RWPE2 (cell line): ENCODE measurements around the gene OR2J2.
"Not testable (repeated sequence)": the region's sequence is repeated elsewhere in the genome, so short reads cannot be mapped to it uniquely, and the experiment has no call there.

ENCODE experiments used
- ATAC-seq: fragments of 200-7000 bp; cut with Tn5 transposase; 3 replicates; pipeline ENCODE4 v1.9.1; 2021; ENCODE audit warnings: low read depth
- DNase-seq: peaks from one replicate; pipeline ENCODE4 v3.0.0-alpha.2; 2020; ENCODE audit warnings: low spot score
- H3K27ac ChIP-seq: fragments of 450-650 bp; 2 replicates; pipeline ENCODE4 v1.5.1; 2017; ENCODE audit warnings: mild to moderate bottlenecking; ENCODE audit not compliant: poor library complexity, severe bottlenecking
- H3K27me3 ChIP-seq: fragments of 250-450 bp; sonication (Bioruptor Pico); 2 replicates; pipeline ENCODE4 v1.5.1; 2021; ENCODE audit warnings: mild to moderate bottlenecking, moderate library complexity; ENCODE audit not compliant: insufficient read depth, poor library complexity, severe bottlenecking
- H3K36me3 ChIP-seq: fragments of 250-450 bp; sonication (Bioruptor Pico); 2 replicates; pipeline ENCODE4 v1.5.1; 2020; ENCODE audit warnings: low read depth, mild to moderate bottlenecking, moderate library complexity
- H3K4me1 ChIP-seq: fragments of 250-450 bp; sonication (Bioruptor Pico); 2 replicates; pipeline ENCODE4 v1.5.1; 2021; ENCODE audit warnings: mild to moderate bottlenecking, moderate library complexity; ENCODE audit not compliant: insufficient read depth, poor library complexity, severe bottlenecking
- H3K4me3 ChIP-seq: fragments of 250-450 bp; sonication (Bioruptor Pico); 2 replicates; pipeline ENCODE4 v1.5.1; 2021; ENCODE audit warnings: mild to moderate bottlenecking, moderate library complexity; ENCODE audit not compliant: severe bottlenecking
- H3K9me3 ChIP-seq: fragments of 250-450 bp; sonication (Bioruptor Pico); 2 replicates; pipeline ENCODE4 v1.5.1; 2021; ENCODE audit warnings: mild to moderate bottlenecking, moderate library complexity; ENCODE audit not compliant: severe bottlenecking
- TF ChIP-seq, protein P1 (sequence below): fragments of 450-650 bp; IDR thresholded peaks from one replicate; pipeline ENCODE4 v1.5.1; 2017; ENCODE audit warnings: mild to moderate bottlenecking, moderate library complexity; ENCODE audit not compliant: poor library complexity, severe bottlenecking

OR2J2 gene

DNA sequence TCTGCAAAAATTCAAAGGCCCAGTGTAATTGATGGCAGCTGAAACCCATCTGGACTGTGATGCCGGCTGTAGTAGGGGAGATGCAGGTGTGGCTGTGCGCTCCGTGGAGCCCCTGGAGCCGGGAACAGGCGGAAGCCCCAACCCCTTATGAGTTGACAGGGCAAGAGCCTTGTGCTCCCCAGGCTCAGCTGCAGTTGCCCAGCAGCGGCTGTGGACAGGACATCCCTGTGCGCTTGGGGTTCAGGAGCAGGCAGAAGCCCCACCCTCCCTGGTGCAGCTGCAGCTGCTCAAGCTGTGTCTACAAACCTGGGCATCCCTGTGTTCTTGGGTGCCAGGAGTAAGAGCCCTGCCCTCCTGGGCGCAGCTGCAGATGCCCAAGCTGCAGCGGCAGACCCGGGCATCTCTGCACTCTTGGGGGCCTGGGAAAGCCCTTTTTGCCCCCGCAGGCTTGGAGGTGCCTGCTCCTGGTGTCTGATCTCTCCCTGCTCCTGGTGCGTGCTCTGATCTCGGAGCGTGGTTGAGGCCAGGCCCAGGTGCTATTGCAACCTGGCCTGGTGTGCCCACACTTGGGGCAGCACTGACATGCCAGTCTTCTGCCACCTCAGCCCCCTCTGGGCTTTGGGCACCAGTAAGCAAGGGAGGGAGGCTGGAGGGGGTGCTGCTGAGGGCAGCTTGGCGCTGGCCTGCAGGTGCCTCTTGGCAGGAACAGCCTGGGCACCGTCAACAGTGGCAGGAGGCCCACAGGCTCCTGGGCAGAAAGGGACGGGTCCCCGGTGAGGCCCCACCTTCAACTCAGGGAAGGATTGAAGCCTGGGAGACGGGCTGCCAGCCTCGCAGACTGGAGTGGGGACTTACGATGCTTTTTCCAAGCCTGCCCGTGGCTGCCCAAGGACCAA is 30.3 kb downstream of the OR2J2 start:
- H3K27me3 ChIP-seq = no peaks in the 10 kb centered on the region
- no peak for DNase-seq
- no peak overlapping the region for H3K27ac ChIP-seq
- H3K4me3 ChIP-seq = no peak overlapping the region
- ATAC-seq = no peak
- no peaks in the 10 kb centered on the region for H3K36me3 ChIP-seq
- H3K4me1 ChIP-seq = no peaks in the 10 kb centered on the region
- H3K9me3 ChIP-seq = no peaks in the 10 kb centered on the region
- TF ChIP-seq, protein P1, sequence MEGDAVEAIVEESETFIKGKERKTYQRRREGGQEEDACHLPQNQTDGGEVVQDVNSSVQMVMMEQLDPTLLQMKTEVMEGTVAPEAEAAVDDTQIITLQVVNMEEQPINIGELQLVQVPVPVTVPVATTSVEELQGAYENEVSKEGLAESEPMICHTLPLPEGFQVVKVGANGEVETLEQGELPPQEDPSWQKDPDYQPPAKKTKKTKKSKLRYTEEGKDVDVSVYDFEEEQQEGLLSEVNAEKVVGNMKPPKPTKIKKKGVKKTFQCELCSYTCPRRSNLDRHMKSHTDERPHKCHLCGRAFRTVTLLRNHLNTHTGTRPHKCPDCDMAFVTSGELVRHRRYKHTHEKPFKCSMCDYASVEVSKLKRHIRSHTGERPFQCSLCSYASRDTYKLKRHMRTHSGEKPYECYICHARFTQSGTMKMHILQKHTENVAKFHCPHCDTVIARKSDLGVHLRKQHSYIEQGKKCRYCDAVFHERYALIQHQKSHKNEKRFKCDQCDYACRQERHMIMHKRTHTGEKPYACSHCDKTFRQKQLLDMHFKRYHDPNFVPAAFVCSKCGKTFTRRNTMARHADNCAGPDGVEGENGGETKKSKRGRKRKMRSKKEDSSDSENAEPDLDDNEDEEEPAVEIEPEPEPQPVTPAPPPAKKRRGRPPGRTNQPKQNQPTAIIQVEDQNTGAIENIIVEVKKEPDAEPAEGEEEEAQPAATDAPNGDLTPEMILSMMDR = no peak

DNA sequence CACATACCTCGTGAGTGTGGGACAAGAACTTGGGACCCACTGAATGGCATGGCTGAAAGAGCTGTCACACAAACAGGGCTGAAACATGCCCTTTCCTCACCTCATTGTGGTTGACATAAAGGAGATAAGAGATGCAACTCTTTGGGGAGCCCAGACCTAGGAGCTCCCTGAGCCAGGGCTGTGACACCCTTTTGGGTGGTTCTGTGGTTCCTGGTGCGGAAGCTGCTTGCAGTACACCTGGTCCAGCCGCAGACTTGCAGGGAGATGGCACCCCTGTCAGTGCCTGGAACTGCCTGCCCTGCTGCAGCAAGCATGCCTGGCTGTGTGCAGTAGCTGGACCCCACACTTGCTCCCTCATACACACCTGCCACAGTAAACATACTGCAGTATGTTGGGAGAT is 31.3 kb downstream of the OR2J2 start:
- H3K36me3 ChIP-seq = no peaks in the 10 kb centered on the region
- H3K27ac ChIP-seq = no peak overlapping the region
- ATAC-seq (no peak), DNase-seq (no peak)
- H3K4me1 ChIP-seq = no peaks in the 10 kb centered on the region
- no peaks in the 10 kb centered on the region for H3K9me3 ChIP-seq
- H3K27me3 ChIP-seq = no peaks in the 10 kb centered on the region
- no peak overlapping the region for H3K4me3 ChIP-seq
- TF ChIP-seq, protein P1 = no peak

GRCh38 chr6:29211488-29211887 is 40.8 kb downstream of the OR2J2 start:
- ATAC-seq = no peak
- no peak overlapping the region for H3K27ac ChIP-seq
- H3K36me3 ChIP-seq = no peaks in the 10 kb centered on the region
- no peaks in the 10 kb centered on the region for H3K27me3 ChIP-seq
- no peak for DNase-seq
- TF ChIP-seq, protein P1 = no peak
- no peak overlapping the region for H3K4me3 ChIP-seq
- no peaks in the 10 kb centered on the region for H3K4me1 ChIP-seq
- H3K9me3 ChIP-seq = no peaks in the 10 kb centered on the region

DNA sequence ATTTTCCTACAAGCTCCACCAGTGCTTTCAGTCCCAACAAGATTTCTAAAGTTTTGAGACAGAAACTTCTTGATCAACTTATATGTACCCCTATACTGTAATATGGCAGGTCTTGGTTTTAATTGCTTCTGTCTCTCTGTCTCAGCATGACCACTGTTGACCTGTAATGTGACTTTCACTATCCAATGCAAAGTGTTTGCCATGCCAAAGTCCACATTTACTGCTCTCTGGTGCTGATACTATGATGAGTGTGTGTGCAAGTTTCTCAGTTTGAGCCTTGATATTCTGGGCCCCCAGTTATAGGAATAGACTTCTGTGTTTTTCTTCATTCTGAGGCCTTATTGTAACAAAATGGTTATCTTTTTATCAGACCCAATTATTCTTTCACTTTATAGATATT is 45.8 kb downstream of the OR2J2 start:
- Histone ChIP-seq H3K36me3 (no peaks in the 10 kb centered on the region), H3K27me3 (no peaks in the 10 kb centered on the region), H3K4me3 (no peak overlapping the region), H3K4me1 (no peaks in the 10 kb centered on the region), H3K9me3 (no peaks in the 10 kb centered on the region), H3K27ac (no peak overlapping the region)
- ATAC-seq (no peak), DNase-seq (no peak)
- TF ChIP-seq, protein P1 = no peak

- not testable (repeated sequence) for H3K27me3 ChIP-seq, DNase-seq
Observed at GRCh38 chr6:29217242-29217641, 46.5 kb downstream of the OR2J2 start.

DNA sequence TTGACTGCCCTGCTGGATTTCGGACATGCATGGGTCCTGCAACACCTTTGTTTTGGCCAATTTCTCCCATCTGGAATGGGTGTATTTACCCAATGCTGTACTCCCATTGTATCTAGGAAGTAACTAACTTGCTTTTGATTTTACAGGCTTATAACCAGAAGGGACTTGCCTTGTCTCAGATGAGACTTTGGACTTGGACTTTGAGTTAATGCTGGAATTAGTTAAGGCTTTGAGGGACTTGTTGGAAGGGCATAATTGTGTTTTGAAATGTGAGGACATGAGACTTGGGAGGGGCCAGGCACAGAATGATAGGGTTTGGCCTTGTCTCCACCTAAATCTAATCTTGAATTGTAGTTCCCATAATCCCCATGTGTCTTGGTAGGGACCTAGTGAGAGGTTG is 47.3 kb downstream of the OR2J2 start:
- not testable (repeated sequence) for DNase-seq, H3K27ac ChIP-seq, H3K4me1 ChIP-seq, H3K27me3 ChIP-seq, H3K9me3 ChIP-seq, H3K36me3 ChIP-seq, H3K4me3 ChIP-seq, ATAC-seq

More at GRCh38 chr6:29217242-29217641, 46.5 kb downstream of the OR2J2 start:
- H3K9me3 ChIP-seq, H3K36me3 ChIP-seq, ATAC-seq, H3K27ac ChIP-seq, H3K4me3 ChIP-seq, H3K4me1 ChIP-seq: not testable (repeated sequence)
